Heart left ventricle (tissue), 13 donors: ENCODE measurements around the gene SLC51A.

Source experiments
- CTCF ChIP-seq, 12 donors: fragments of 200-600 bp; sonication (generic) in 4 of 12; IDR thresholded peaks; one replicate each; pipeline versions ENCODE4 v1.5.0 to v1.8.0; 2018 to 2022; ENCODE audit warnings: antibody characterized with exemption in 12 of 12, mild to moderate bottlenecking in 5 of 12
- POLR2A ChIP-seq, 2 donors: fragments of 450-650 bp; IDR thresholded peaks; one replicate each; pipeline ENCODE4 v1.6.1; 2017; ENCODE audit warnings: antibody characterized with exemption in 2 of 2, mild to moderate bottlenecking in 2 of 2, moderate library complexity in 2 of 2
- donor health status: ischemic (EF 13 %, LVEDD 7.1; RV severe dilation, severe dysfunction).
- donor health status: DM: no; HTN: yes; CAD: no.
- donor health status: DM: no; HTN: no; CAD: no.
- donor health status: ischemic (EF 25% LVEDD 6.9; RV normal size, moderate dysfunction).
- donor health status: ischemic (EF 25% LVEDD 5.7; RV mildly dilated, moderate dysfunction).
- donor health status: ischemic (EF 35%, LVEDD 5.7; RV mildly dilated, moderate dysfunction).
- donor health status: nonischemic (EF 11% LVEDD 7.7; RV severe dilation, severe dysfunction).
- donor health status: DM: yes; HTN: yes; CAD: no.
- donor health status: PGD.
- donor health status: ischemic (EF 29% LVEDD 5.4; RV normal size, mild dysfunction).
- donor health status: nonischemic (EF 23%, LVEDD 6.1; RV moderate dilation, normal function).

GRCh38 chr3:196227121-196227561, 10.8 kb downstream of the SLC51A start:
- TF ChIP-seq CTCF (IDR thresholded peaks at IDR 0.05) (no peak), POLR2A (IDR thresholded peaks at IDR 0.05) (no peak)
